Superior temporal gyrus (tissue), 1 donor: Measurements from ENCODE around the gene C2orf76.
"Not testable (repeated sequence)": the region's sequence is repeated elsewhere in the genome, so short reads cannot be mapped to it uniquely, and the experiment has no call there.

Experiments used
- DNase-seq: peaks from one replicate; pipeline ENCODE4 v3.0.0-alpha.2; 2016; ENCODE audit errors: extremely low spot score

The C2orf76 gene

GRCh38 chr2:119377294-119377992 is 10.8 kb upstream of the C2orf76 start:
- no peak for DNase-seq

DNA sequence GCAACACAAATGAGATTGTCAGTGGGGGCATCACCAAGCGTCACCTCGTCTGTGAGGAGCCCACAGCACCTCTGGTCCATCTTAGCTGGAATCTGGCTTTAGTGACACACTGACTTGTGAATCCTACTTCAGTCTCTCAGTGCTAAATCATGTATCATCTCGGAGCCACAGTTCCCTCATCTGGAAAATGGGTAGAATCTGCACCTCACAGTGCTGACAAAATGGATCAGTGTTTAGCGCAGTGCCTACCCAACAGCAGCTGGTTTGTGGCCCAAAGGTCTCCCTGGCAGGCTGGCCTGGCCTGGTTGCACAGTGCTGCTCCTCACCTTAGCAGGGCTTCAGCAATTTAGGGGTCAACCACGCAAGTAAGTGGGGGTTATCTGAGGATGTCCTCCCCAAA is 10.2 kb upstream of the C2orf76 start:
- no peak for DNase-seq

GRCh38 chr2:119376406-119376805 is 9.8 kb upstream of the C2orf76 start:
- not testable (repeated sequence) for DNase-seq

GRCh38 chr2:119373907-119374745 is 7.5 kb upstream of the C2orf76 start:
- not testable (repeated sequence) for DNase-seq

- no peak for DNase-seq
These were observed 6.3 kb upstream of the C2orf76 start for GRCh38 chr2:119372778-119373568.

GRCh38 chr2:119371111-119371510 is 4.5 kb upstream of the C2orf76 start:
- DNase-seq, result peak; percentile 91

- no peak for DNase-seq
These were observed 3.2 kb upstream of the C2orf76 start for GRCh38 chr2:119369845-119370244.

GRCh38 chr2:119367472-119368099 is 952 bp upstream of the C2orf76 start:
- no peak for DNase-seq

GRCh38 chr2:119366161-119366648 is 429 bp downstream of the C2orf76 start:
- DNase-seq, result peak; percentile 60

DNA sequence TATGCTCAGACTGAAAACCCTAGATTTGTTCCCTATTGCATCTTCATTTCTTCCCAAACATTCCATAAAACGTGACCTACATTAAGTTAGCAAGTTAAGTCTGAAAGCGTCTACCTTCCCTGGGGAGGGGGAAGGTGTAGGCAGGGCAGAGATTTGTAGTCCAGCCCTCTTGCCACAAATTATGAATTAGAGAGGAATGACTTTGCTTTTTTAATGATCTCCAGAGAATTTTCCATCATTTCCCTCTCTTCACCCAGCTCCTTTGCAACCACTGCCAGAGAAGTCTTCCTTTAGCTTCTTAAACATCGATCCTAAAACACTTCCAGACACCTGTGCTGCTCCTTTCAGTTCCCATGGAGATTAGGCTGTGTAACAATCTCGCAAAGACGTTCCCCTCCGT is 1.2 kb downstream of the C2orf76 start:
- no peak for DNase-seq

DNA sequence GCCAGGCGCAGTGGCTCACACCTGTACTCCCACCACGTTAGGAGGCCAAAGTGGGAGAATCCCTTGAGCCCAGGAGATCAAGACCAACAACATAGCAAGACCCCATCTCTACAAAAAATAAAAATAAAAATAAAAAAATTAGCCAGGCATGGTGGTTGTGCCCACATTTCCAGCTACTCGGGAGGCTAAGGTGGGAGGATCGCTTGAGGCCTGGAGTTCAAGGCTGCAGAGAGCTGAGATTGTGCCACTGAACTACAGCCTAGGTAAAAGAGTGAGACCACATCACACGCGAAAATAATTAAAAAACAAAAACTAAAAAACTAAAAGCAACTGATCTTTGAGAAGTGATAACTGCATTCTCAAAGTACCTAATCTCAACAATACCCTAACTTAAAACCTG is 1.8 kb downstream of the C2orf76 start:
- DNase-seq, result no peak

DNA sequence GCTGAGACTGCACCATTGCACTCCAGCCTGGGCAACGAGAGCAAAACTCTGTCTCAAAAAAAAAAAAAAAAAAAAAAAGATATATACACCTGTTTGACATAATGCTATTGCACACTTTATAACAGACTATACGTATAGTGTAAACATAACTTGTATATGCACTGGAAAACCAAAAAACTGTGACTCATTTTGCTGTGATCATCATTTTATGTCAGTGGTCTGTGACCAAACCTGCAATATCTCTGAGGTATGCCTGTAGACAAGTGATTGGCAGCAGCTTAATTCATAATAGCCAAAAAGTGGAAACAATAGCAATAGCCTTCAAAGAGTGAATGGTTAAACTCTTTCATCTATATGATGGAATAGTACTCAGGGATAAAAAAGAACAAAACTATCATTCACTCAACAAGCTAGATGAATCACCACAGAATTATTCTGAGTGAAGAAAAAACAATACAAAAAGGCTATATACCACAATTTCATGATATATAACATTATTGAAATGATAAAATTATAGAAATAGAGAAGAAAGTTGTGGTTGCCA is 6.1 kb downstream of the C2orf76 start:
- DNase-seq, result no peak

DNA sequence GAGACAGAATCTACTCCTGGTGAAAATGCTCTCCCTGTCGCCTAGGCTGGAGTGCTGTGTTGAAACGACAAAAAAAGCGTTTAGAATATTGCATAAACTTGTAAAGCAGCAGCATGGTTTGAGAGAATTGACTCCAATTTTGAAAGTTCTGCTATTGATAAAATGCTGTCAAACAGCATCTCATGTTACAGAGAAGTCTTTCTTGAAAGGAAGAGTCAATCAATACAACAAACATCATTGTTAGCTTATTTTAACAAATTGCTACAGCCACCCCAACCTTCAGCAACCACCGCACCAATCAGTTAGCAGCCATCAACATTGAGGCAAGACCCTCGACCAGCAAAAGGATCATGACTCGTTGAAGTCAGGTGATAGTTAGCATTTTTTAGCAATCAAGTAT is 6.9 kb downstream of the C2orf76 start:
- DNase-seq, result no peak

- no peak for DNase-seq
These were observed 11.8 kb downstream of the C2orf76 start for GRCh38 chr2:119354860-119355259.

GRCh38 chr2:119352357-119352756 is 14.3 kb downstream of the C2orf76 start:
- peak; percentile 21 for DNase-seq

GRCh38 chr2:119350311-119350998 is 16.2 kb downstream of the C2orf76 start:
- DNase-seq, result peak; percentile 19

- DNase-seq, result no peak
These were observed 17.3 kb downstream of the C2orf76 start for GRCh38 chr2:119349289-119349688.

DNA sequence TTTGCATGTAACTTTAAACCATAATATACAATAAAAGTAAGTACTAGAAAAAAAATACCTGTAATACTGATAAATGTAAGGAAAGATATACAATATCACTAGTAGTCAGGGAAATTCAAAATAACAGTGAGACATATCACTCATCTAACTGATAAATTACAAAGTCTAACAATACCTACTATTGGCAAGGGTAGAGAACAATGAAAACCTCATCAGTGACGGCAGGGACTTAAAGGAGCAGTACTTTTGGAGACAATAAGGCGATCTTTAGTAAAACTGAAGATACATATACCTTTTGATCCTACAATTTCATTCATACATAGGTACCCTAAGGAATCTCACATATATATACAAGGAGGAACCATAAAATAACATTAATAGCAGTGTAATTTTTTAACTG is 24.9 kb downstream of the C2orf76 start:
- no peak for DNase-seq

GRCh38 chr2:119339562-119339923 is 27.1 kb downstream of the C2orf76 start:
- DNase-seq, result no peak

- no peak for DNase-seq
These were observed 27.6 kb downstream of the C2orf76 start for GRCh38 chr2:119338826-119339561.
